ENCODE data around the gene C17orf78.

C17orf78 gene

DNA sequence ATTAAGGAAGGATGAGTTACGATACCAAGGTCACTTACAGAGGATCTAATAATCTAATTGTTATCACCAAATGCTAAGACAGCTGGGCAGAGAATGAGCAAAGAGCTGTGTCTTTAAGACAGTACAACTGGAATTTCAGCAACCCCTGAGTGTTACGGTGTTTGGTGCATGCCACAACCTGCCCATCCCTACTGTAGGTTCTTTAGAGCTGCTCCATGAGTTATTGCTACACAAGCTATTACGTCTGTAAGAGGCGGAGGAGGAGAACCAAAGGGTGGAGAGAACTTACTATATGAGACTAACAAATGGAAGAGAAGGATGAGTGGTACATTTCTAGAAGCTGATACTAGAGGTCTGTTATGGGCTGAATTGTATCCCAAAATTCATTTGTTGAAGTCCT is 14.2 kb upstream of the C17orf78 start:
- H3K9me3 ChIP-seq (ENCODE audit: control insufficient read depth, insufficient read depth, low read length) = no peaks in the 10 kb centered on the region
- peaks cover 26% of the 10 kb centered on the region for H3K4me1 ChIP-seq (ENCODE audit: control insufficient read depth, low read length)
- H4K20me1 ChIP-seq (ENCODE audit: control insufficient read depth, insufficient read depth, low read depth, low read length) = peaks cover 11% of the 10 kb centered on the region; the same call in 1 of the 2 replicates
- no peak overlapping the region for H3K4me3 ChIP-seq (ENCODE audit: low read length)
- no peaks in the 10 kb centered on the region for H3K27me3 ChIP-seq (ENCODE audit: control insufficient read depth, low read length)
- H3K79me2 ChIP-seq (ENCODE audit: control insufficient read depth, low read length) = peaks cover 26% of the 10 kb centered on the region
- no peak overlapping the region for H3K27ac ChIP-seq (ENCODE audit: low read depth, low read length)
- no peak for TF ChIP-seq EZH2phosphoT487 (IDR thresholded peaks at IDR 0.05; ENCODE audit: borderline replicate concordance, low read length)
- TF ChIP-seq CTCF (IDR thresholded peaks at IDR 0.05; ENCODE audit: low read depth, low read length, poor library complexity, severe bottlenecking) = no peak
- H3F3A ChIP-seq (ENCODE audit: control insufficient read depth, insufficient read depth) = peaks cover 7% of the 10 kb centered on the region; the same call in 1 of the 2 replicates
- H3K9me2 ChIP-seq (replicated peaks; ENCODE audit: control insufficient read depth, low read length) = no peaks in the 10 kb centered on the region
- no peak overlapping the region for H3K4me2 ChIP-seq (ENCODE audit: low read length)
- H3K36me3 ChIP-seq (ENCODE audit: control insufficient read depth, low read length) = peaks cover 23% of the 10 kb centered on the region

DNA sequence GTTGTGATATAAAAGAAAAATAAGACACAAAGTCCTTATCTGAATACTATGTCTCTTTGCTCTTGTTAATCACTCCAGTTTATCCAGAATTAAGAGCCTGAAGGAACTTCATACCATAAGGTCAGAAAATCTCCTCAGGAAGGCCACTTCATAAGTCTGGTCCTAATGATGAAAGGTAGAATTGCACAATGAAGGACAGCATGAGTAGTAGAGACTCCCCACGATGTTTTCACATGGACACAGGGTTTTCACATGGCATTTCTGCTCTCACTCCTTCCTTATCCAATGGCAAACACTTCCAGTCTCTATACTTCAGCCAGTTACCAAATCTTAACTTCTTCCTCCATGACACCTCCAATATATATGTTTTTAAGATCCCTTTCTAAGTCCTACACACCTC is 10.2 kb upstream of the C17orf78 start:
- Histone ChIP-seq H3K36me3 (ENCODE audit: control insufficient read depth, low read length) (no peaks in the 10 kb centered on the region), H3K27me3 (ENCODE audit: control insufficient read depth, low read length) (no peaks in the 10 kb centered on the region), H3K27ac (ENCODE audit: low read depth, low read length) (no peak overlapping the region), H3K4me2 (ENCODE audit: low read length) (no peak overlapping the region), H3K4me3 (ENCODE audit: low read length) (no peak overlapping the region), H3K9me2 (replicated peaks; ENCODE audit: control insufficient read depth, low read length) (no peaks in the 10 kb centered on the region), H4K20me1 (ENCODE audit: control insufficient read depth, insufficient read depth, low read depth, low read length) (no peaks in the 10 kb centered on the region), H3F3A (ENCODE audit: control insufficient read depth, insufficient read depth) (0 out of 2 replicates have a peak, but pooled peaks cover 4% of the 10 kb centered on the region), H3K9me3 (ENCODE audit: control insufficient read depth, insufficient read depth, low read length) (no peaks in the 10 kb centered on the region), H3K79me2 (ENCODE audit: control insufficient read depth, low read length) (no peaks in the 10 kb centered on the region), H3K4me1 (ENCODE audit: control insufficient read depth, low read length) (no peaks in the 10 kb centered on the region)
- TF ChIP-seq EZH2phosphoT487 (IDR thresholded peaks at IDR 0.05; ENCODE audit: borderline replicate concordance, low read length) = no peak
- TF ChIP-seq CTCF (IDR thresholded peaks at IDR 0.05; ENCODE audit: low read depth, low read length, poor library complexity, severe bottlenecking) = no peak

DNA sequence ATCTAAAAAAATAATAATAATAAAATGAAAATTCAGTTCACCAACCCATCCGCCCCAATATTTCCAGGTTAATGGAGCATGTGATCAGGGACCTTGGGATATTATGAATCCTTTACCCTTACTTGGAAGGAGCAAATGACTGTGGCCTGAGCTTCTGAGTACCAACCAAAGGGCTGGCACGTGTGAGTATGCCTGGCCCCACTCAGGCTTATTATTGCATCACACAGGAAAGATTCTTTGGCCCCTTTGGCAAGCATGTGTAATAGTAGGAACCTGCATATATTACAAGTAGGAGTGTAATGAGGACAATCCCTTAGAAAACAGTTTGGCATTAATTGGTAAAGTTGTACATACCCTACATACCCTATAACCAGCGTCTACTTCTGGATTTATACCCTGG is 7.2 kb upstream of the C17orf78 start:
- H3F3A ChIP-seq (ENCODE audit: control insufficient read depth, insufficient read depth) = no peaks in the 10 kb centered on the region
- no peaks in the 10 kb centered on the region for H3K27me3 ChIP-seq (ENCODE audit: control insufficient read depth, low read length)
- H3K4me3 ChIP-seq (ENCODE audit: low read length) = no peak overlapping the region
- no peaks in the 10 kb centered on the region for H3K36me3 ChIP-seq (ENCODE audit: control insufficient read depth, low read length)
- H3K4me1 ChIP-seq (ENCODE audit: control insufficient read depth, low read length) = peaks cover 2% of the 10 kb centered on the region
- H3K9me2 ChIP-seq (replicated peaks; ENCODE audit: control insufficient read depth, low read length) = no peaks in the 10 kb centered on the region
- TF ChIP-seq CTCF (IDR thresholded peaks at IDR 0.05; ENCODE audit: low read depth, low read length, poor library complexity, severe bottlenecking) = no peak
- no peak for TF ChIP-seq EZH2phosphoT487 (IDR thresholded peaks at IDR 0.05; ENCODE audit: borderline replicate concordance, low read length)
- H3K9me3 ChIP-seq (ENCODE audit: control insufficient read depth, insufficient read depth, low read length) = no peaks in the 10 kb centered on the region
- no peaks in the 10 kb centered on the region for H4K20me1 ChIP-seq (ENCODE audit: control insufficient read depth, insufficient read depth, low read depth, low read length)
- H3K79me2 ChIP-seq (ENCODE audit: control insufficient read depth, low read length) = no peaks in the 10 kb centered on the region
- no peak overlapping the region for H3K4me2 ChIP-seq (ENCODE audit: low read length)
- no peak overlapping the region for H3K27ac ChIP-seq (ENCODE audit: low read depth, low read length)
